CMK (cell line): ENCODE results near the gene MGME1.
"Not testable (repeated sequence)": the region's sequence is repeated elsewhere in the genome, so short reads cannot be mapped to it uniquely, and the experiment has no call there.

Source experiments
- DNase-seq: peaks from one replicate; pipeline ENCODE4 v3.0.0-alpha.2; 2010; ENCODE audit warnings: low read depth

The MGME1 gene

GRCh38 chr20:17960400-17960885 is 8.4 kb upstream of the MGME1 start:
- not testable (repeated sequence) for DNase-seq

GRCh38 chr20:17960927-17961586 is 7.8 kb upstream of the MGME1 start:
- no peak for DNase-seq

GRCh38 chr20:17961587-17961940 is 7.3 kb upstream of the MGME1 start:
- no peak for DNase-seq

GRCh38 chr20:17963114-17963897 is 5.5 kb upstream of the MGME1 start:
- DNase-seq = no peak

GRCh38 chr20:17964073-17964472 is 4.7 kb upstream of the MGME1 start:
- DNase-seq = no peak

GRCh38 chr20:17964632-17965031 is 4.2 kb upstream of the MGME1 start:
- no peak for DNase-seq

- DNase-seq = no peak
Measured at GRCh38 chr20:17965042-17965697, 3.6 kb upstream of the MGME1 start.

GRCh38 chr20:17966432-17967310 is 2.1 kb upstream of the MGME1 start:
- DNase-seq = no peak

GRCh38 chr20:17967521-17968365 is 1.1 kb upstream of the MGME1 start:
- DNase-seq = no peak

GRCh38 chr20:17969278-17969883 is 563 bp downstream of the MGME1 start:
- DNase-seq = no peak

- DNase-seq = peak; percentile 65
Measured at GRCh38 chr20:17969884-17970409, 1.1 kb downstream of the MGME1 start.

- no peak for DNase-seq
Measured at GRCh38 chr20:17971300-17972013, 2.6 kb downstream of the MGME1 start.

- no peak for DNase-seq
Measured at GRCh38 chr20:17972121-17972520, 3.3 kb downstream of the MGME1 start.

- no peak for DNase-seq
Measured at GRCh38 chr20:17976305-17976704, 7.5 kb downstream of the MGME1 start.

GRCh38 chr20:17985388-17986018 is 16.7 kb downstream of the MGME1 start:
- no peak for DNase-seq

GRCh38 chr20:17987988-17988387 is 19.2 kb downstream of the MGME1 start:
- DNase-seq = no peak

- DNase-seq = no peak
Measured at GRCh38 chr20:17990278-17990972, 21.6 kb downstream of the MGME1 start.

- DNase-seq = no peak
Measured at GRCh38 chr20:17992224-17992637, 23.4 kb downstream of the MGME1 start.
